ENCODE measurements around the gene SPRY4. TPM values are rescaled to one million over a fixed set of nuclear protein-coding genes. Genes with fewer than 3 reads are reported as not detected.

The SPRY4 gene
- total and polyA plus RNA-seq, 4 donors: 2.7 to 9.6 (median 4.9) TPM

DNA sequence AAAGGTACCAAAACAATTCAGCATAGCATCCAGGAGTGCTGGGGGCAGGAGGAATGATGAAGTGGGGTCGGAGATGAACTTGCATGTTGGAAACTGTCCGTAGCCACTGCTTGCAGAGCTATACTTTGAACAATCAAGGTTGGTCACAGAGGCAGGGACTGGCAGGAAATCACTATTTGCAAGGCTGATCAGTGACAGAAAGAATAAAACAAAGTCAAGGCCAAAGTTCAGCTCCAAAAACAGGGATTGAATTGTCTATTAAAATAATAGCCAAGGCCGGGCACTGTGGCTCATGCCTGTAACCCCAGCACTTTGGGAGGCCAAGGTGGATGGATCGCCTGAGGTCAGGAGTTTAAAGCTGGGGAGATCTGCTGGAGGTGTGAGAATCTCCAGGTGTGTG is 18.7 kb upstream of the SPRY4 start:
- H3K36me3 ChIP-seq (ENCODE audit: control insufficient read depth in 4 of 4, insufficient read depth in 3 of 4, low read depth in 1 of 4, low read length in 3 of 4): no peaks in the 10 kb centered on the region
- H3K9ac ChIP-seq (ENCODE audit: low read depth in 1 of 2, low read length in 2 of 2): no peak overlapping the region
- H3K4me3 ChIP-seq (ENCODE audit: low read depth in 1 of 3, low read length in 3 of 3): no peak overlapping the region
- no peak overlapping the region for H3K27ac ChIP-seq (ENCODE audit: low read depth in 1 of 2, low read length in 2 of 2)
- no peak for DNase-seq (ENCODE audit: low spot score)
- no peaks in the 10 kb centered on the region for H3K4me1 ChIP-seq (ENCODE audit: control insufficient read depth in 4 of 4, insufficient read depth in 4 of 4, low read length in 3 of 4)
- TF ChIP-seq GABPA (IDR thresholded peaks at IDR 0.05 in 1 of 2, conservative IDR thresholded peaks at IDR 0.05 in 1 of 2): no peak
- TF ChIP-seq, protein P1, sequence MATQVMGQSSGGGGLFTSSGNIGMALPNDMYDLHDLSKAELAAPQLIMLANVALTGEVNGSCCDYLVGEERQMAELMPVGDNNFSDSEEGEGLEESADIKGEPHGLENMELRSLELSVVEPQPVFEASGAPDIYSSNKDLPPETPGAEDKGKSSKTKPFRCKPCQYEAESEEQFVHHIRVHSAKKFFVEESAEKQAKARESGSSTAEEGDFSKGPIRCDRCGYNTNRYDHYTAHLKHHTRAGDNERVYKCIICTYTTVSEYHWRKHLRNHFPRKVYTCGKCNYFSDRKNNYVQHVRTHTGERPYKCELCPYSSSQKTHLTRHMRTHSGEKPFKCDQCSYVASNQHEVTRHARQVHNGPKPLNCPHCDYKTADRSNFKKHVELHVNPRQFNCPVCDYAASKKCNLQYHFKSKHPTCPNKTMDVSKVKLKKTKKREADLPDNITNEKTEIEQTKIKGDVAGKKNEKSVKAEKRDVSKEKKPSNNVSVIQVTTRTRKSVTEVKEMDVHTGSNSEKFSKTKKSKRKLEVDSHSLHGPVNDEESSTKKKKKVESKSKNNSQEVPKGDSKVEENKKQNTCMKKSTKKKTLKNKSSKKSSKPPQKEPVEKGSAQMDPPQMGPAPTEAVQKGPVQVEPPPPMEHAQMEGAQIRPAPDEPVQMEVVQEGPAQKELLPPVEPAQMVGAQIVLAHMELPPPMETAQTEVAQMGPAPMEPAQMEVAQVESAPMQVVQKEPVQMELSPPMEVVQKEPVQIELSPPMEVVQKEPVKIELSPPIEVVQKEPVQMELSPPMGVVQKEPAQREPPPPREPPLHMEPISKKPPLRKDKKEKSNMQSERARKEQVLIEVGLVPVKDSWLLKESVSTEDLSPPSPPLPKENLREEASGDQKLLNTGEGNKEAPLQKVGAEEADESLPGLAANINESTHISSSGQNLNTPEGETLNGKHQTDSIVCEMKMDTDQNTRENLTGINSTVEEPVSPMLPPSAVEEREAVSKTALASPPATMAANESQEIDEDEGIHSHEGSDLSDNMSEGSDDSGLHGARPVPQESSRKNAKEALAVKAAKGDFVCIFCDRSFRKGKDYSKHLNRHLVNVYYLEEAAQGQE (IDR thresholded peaks at IDR 0.05): no peak
- TF ChIP-seq RAD21 (IDR thresholded peaks at IDR 0.05): no peak
- TF ChIP-seq HNF4G (IDR thresholded peaks at IDR 0.05): no peak
- TF ChIP-seq, protein P2, sequence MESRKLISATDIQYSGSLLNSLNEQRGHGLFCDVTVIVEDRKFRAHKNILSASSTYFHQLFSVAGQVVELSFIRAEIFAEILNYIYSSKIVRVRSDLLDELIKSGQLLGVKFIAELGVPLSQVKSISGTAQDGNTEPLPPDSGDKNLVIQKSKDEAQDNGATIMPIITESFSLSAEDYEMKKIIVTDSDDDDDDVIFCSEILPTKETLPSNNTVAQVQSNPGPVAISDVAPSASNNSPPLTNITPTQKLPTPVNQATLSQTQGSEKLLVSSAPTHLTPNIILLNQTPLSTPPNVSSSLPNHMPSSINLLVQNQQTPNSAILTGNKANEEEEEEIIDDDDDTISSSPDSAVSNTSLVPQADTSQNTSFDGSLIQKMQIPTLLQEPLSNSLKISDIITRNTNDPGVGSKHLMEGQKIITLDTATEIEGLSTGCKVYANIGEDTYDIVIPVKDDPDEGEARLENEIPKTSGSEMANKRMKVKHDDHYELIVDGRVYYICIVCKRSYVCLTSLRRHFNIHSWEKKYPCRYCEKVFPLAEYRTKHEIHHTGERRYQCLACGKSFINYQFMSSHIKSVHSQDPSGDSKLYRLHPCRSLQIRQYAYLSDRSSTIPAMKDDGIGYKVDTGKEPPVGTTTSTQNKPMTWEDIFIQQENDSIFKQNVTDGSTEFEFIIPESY (IDR thresholded peaks at IDR 0.05): no peak
- TF ChIP-seq YY1 (IDR thresholded peaks at IDR 0.05): no peak
- no peak for TF ChIP-seq FOXA1 (IDR thresholded peaks at IDR 0.05)
- no peak for TF ChIP-seq TAF1 (conservative IDR thresholded peaks at IDR 0.05)
- 94% methylated on average over 4 of the region's 4 CpGs for WGBS
- peaks cover 4 to 13% (median 7%) of the 10 kb centered on the region in 4 donors for H3K9me3 ChIP-seq (ENCODE audit: control insufficient read depth in 4 of 4, low read length in 3 of 4)
- H3K27me3 ChIP-seq (ENCODE audit: control insufficient read depth in 4 of 4, insufficient read depth in 4 of 4, low read length in 3 of 4): no peaks in the 10 kb centered on the region

DNA sequence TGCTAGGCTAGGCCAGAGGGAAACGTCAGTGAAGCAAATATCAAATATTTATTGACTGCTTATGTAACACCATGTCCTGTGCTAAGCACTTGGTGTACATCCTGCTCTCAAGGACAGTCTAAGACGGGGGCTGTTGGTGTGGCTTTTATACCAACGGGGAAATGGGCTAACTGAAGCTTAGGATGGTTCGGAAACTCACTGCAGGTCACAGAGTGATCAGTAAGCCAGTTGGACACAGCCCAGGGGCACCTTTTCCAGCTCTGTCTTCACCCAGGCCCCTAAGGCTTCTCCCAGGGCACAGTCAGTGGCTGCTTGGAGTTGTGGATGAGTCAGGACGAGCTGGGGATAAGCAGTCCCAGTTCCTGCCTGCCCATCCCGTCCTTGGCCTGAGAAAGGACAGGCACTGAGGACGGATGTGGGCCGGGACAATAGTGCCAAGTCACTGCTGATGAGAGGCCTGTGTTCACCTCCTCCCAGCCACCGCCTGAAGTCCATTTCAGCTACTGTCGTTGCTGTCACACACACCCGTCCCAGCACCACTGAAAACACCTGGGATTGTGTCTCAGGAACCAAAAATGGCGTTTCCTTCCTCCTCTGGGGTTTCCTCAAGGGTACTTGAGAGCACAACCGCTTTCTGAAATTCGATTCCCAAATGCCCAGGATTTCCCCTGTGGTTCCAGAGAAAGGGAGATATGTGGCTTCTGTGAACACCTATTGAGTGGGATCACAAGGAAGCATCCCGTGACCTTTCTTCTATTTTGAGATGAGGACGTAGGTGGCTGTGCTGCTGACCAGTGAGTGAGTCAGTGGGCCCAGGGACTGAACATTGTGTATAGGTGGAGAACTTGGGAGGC is 17.5 kb upstream of the SPRY4 start:
- WGBS: 77% methylated on average over 16 of the region's 16 CpGs
- no peak overlapping the region for H3K4me3 ChIP-seq (ENCODE audit: low read depth in 1 of 3, low read length in 3 of 3)
- no peak for TF ChIP-seq HNF4G (IDR thresholded peaks at IDR 0.05)
- no peak for TF ChIP-seq EGR1 (IDR thresholded peaks at IDR 0.05; ENCODE audit: low read depth in 2 of 2)
- no peak for TF ChIP-seq FOXA2 (IDR thresholded peaks at IDR 0.05)
- TF ChIP-seq FOXA1 (IDR thresholded peaks at IDR 0.05): no peak
- TF ChIP-seq NR2F2 (IDR thresholded peaks at IDR 0.05): no peak
- no peak for TF ChIP-seq JUND (IDR thresholded peaks at IDR 0.05)
- H3K9ac ChIP-seq (ENCODE audit: low read depth in 1 of 2, low read length in 2 of 2): no peak overlapping the region
- DNase-seq (ENCODE audit: low spot score): no peak
- H3K9me3 ChIP-seq (ENCODE audit: control insufficient read depth in 4 of 4, low read length in 3 of 4): peaks cover 4 to 13% (median 7%) of the 10 kb centered on the region in 4 donors
- H3K27ac ChIP-seq (ENCODE audit: low read depth in 1 of 2, low read length in 2 of 2): no peak overlapping the region
- H3K4me1 ChIP-seq (ENCODE audit: control insufficient read depth in 4 of 4, insufficient read depth in 4 of 4, low read length in 3 of 4): no peaks in the 10 kb centered on the region
- H3K36me3 ChIP-seq (ENCODE audit: control insufficient read depth in 4 of 4, insufficient read depth in 3 of 4, low read depth in 1 of 4, low read length in 3 of 4): no peaks in the 10 kb centered on the region
- no peaks in the 10 kb centered on the region for H3K27me3 ChIP-seq (ENCODE audit: control insufficient read depth in 4 of 4, insufficient read depth in 4 of 4, low read length in 3 of 4)

DNA sequence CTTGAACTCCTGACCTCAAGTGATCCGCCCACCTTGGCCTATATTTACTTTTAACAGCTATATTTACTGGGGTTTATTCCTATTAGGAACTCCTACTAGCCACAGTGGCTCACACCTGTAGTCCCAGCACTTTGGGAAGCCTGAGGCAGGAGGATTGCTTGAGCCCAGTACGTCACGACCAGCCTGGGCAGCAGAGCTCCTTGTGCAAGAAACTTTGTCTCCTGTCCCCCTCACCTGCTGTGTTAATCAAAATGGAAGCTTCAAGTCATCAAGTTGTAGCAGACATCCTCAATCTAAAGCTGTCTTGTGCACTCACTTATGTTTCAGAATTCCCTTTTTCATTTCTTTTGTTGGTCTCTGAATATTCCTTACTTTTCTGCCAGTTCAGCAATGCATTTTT is 15.0 kb upstream of the SPRY4 start:
- TF ChIP-seq, protein P3, sequence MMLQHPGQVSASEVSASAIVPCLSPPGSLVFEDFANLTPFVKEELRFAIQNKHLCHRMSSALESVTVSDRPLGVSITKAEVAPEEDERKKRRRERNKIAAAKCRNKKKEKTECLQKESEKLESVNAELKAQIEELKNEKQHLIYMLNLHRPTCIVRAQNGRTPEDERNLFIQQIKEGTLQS (IDR thresholded peaks at IDR 0.05): no peak
- TF ChIP-seq TAF1 (conservative IDR thresholded peaks at IDR 0.05): no peak
- no peak for TF ChIP-seq JUND (IDR thresholded peaks at IDR 0.05)
- no peak for TF ChIP-seq GABPA (IDR thresholded peaks at IDR 0.05 in 1 of 2, conservative IDR thresholded peaks at IDR 0.05 in 1 of 2)
- no peak for TF ChIP-seq RXRA (IDR thresholded peaks at IDR 0.05)
- no peak for TF ChIP-seq RAD21 (IDR thresholded peaks at IDR 0.05)
- no peak for TF ChIP-seq EGR1 (IDR thresholded peaks at IDR 0.05; ENCODE audit: low read depth in 2 of 2)
- TF ChIP-seq SP1 (IDR thresholded peaks at IDR 0.05): no peak
- Histone ChIP-seq H3K27ac (ENCODE audit: low read depth in 1 of 2, low read length in 2 of 2) (no peak overlapping the region), H3K36me3 (ENCODE audit: control insufficient read depth in 4 of 4, insufficient read depth in 3 of 4, low read depth in 1 of 4, low read length in 3 of 4) (no peaks in the 10 kb centered on the region), H3K27me3 (ENCODE audit: control insufficient read depth in 4 of 4, insufficient read depth in 4 of 4, low read length in 3 of 4) (no peaks in the 10 kb centered on the region), H3K4me3 (ENCODE audit: low read depth in 1 of 3, low read length in 3 of 3) (no peak overlapping the region), H3K4me1 (ENCODE audit: control insufficient read depth in 4 of 4, insufficient read depth in 4 of 4, low read length in 3 of 4) (no peaks in the 10 kb centered on the region), H3K9ac (ENCODE audit: low read depth in 1 of 2, low read length in 2 of 2) (no peak overlapping the region), H3K9me3 (ENCODE audit: control insufficient read depth in 4 of 4, low read length in 3 of 4) (peaks cover 0 to 6% (median 4%) of the 10 kb centered on the region in 4 donors)
- DNase-seq (ENCODE audit: low spot score): no peak
- WGBS: 91% methylated on average over 3 of the region's 3 CpGs

Measured in liver (tissue), 9 donors.